HG02610 (cell line): ENCODE data around the gene CHN2.
"Not testable (repeated sequence)": the region's sequence is repeated elsewhere in the genome, so short reads cannot be mapped to it uniquely, and the experiment has no call there.

Source experiments
- ATAC-seq: cut with Tn5 transposase; IDR thresholded peaks from one replicate; pipeline ENCODE4 v1.9.1; 2021; ENCODE audit warnings: mild to moderate bottlenecking, moderate library complexity; ENCODE audit not compliant: unreplicated experiment

CHN2 gene

DNA sequence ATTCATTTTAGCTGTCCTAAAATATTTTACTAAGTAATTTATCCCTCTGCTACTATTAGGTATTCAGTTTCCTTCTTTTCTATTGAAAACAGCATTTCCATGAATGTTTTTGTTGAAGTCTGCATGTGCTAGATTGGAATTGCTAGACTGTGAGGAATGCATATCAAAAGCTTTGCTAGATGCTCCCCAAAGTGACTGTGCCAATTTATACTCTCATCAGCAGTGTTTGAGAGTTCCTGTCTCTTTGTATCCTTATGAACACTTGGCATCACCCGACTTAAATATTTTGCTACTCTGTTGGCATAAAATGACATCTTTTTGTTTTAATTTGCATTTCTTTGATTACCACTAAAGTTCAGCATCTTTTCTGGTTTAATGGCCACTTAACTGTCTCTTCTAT, 324.0 kb downstream of the CHN2 start:
- no peak for ATAC-seq

DNA sequence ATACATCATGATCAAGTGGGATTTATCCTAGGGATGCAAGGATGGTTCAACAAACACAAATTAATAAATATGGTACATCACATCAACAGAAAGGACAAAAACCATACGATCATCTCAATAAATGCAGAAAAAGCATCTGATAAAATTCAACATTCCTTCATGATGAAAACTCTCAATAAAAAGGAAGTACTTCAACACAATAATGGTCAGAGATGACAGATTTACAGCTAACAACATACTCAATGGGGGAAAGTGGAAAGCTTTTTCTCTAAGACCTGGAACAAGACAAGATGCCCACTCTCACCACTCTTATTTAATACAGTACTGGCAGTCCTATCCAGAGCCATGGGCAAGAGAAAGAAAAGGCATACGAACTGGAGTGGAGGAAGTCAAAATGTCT, 329.2 kb downstream of the CHN2 start:
- no peak for ATAC-seq

DNA sequence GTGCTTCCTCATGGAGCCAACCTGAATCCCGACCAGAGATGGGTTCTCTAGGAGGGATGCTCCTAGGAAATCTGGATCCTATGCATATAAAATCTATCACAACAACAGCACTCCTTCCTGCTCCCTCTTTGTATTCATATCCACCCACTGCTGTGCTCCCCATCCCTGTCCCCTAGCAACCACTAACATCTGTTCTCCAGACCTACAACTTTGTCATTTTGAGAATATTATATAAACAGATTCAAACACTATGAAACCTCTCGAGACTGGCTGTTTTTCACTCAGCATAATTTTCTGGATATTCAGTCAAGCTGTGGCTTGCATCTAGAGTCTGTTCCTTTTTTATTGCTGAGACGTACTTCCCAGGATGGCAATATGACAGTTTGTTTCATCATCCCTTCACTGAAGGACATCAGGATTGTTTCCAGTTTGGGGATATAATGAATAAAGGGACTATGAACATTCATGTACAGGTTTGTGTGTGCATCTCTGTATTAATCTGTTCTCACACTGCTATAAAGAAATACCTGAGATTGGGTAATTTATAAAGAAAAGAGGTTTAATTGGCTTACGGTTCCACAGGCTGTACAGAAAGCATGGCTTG, 333.0 kb downstream of the CHN2 start:
- no peak for ATAC-seq

DNA sequence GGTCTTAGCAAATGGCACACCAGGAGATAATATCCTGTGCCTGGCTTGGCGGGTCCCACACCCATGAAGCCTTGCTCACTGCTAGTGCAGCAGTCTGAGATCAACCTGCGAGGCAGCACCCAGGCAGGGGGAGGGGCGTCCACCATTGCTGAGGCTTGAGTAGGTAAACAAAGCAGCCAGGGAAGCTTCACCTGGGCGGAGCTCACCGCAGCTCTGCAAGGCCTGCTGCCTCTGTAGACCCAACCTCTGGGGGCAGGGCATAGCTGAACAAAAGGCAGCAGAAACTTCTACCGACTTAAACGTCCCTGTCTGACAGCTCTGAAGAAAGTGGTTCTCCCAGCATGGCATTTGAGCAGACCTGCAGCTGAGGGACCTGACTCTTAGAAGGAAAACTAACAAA, 334.0 kb downstream of the CHN2 start:
- ATAC-seq = not testable (repeated sequence)
